ENCODE data around the gene FUT8. TPM values are rescaled to one million over a fixed set of nuclear protein-coding genes. Genes with fewer than 3 reads are reported as not detected.

FUT8 gene
- total RNA-seq, 4 donors from 2014 or later, result 5.5 to 25.4 (median 8.8) TPM

DNA sequence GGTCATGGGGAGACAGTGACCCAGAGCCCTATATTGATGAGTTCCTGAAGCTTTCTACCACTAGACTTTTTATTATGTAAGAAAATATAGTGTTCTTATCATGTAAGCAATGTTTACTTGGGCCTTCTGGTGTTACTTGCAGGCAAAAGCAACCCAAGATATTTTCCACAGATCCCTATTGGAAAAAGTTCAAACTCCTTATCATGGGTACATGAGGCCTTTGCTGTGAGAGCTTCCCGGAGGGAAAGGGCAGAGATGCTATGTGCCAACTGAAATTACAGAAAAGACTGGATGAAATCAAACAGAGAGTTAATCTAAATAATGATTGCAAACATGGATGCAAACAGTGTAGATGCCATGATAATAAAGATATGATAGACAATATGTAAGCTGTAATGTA is 361.5 kb downstream of the FUT8 start:
- Histone ChIP-seq H3K4me1 (peaks cover 0 to 11% (median 0%) of the 10 kb centered on the region in 3 donors), H3K9me3 (no peaks in the 10 kb centered on the region), H3K27me3 (peaks cover 0 to 44% (median 0%) of the 10 kb centered on the region in 4 donors), H3K36me3 (no peaks in the 10 kb centered on the region), H3K27ac (no peak overlapping the region), H3K4me3 (no peak overlapping the region)
- intact Hi-C loops (cut with DNase I), result no loop called here
- WGBS, 2 donors, result 90 to 94% methylated on average over 1 of the region's 1 CpG
- TF ChIP-seq POLR2A (IDR thresholded peaks at IDR 0.05), result no peak
- TF ChIP-seq, protein P1, sequence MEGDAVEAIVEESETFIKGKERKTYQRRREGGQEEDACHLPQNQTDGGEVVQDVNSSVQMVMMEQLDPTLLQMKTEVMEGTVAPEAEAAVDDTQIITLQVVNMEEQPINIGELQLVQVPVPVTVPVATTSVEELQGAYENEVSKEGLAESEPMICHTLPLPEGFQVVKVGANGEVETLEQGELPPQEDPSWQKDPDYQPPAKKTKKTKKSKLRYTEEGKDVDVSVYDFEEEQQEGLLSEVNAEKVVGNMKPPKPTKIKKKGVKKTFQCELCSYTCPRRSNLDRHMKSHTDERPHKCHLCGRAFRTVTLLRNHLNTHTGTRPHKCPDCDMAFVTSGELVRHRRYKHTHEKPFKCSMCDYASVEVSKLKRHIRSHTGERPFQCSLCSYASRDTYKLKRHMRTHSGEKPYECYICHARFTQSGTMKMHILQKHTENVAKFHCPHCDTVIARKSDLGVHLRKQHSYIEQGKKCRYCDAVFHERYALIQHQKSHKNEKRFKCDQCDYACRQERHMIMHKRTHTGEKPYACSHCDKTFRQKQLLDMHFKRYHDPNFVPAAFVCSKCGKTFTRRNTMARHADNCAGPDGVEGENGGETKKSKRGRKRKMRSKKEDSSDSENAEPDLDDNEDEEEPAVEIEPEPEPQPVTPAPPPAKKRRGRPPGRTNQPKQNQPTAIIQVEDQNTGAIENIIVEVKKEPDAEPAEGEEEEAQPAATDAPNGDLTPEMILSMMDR (IDR thresholded peaks at IDR 0.05), result no peak
- no peak for DNase-seq

DNA sequence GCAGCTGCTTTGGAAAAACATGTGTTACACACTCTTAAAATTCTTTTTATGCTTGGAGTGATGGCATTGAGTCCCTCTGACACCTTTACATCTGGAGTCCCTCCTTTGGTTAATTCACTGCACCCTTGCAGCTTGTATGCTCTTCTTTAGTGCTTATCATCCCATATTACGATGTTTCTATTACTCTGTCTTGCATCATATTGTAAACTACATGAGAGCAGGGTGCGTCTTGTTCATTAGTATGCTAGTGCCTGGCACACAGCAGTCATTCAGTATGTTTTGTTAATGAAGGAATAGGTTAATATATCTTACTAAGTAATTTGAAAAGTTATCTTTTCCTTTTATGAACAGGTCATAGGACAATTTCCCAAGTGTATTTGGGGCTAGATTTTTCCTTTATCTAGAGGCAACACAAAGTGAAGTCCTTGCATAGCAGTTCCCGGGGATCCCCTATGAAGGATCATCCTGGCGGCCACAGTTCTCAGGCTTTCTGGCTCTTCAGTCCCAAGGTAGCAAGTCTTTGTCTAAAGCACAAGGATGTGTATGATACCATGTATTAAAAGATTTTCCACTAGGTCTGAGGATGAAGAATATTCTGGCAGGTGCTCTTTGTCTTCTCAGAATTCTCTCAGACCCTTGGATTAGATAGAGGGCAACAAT is 363.8 kb downstream of the FUT8 start:
- 69 to 73% methylated on average over 4 of the region's 4 CpGs for WGBS, 2 donors
- Histone ChIP-seq H3K4me3 (no peak overlapping the region), H3K9me3 (no peaks in the 10 kb centered on the region), H3K4me1 (peaks cover 0 to 11% (median 0%) of the 10 kb centered on the region in 3 donors), H3K36me3 (no peaks in the 10 kb centered on the region), H3K27ac (no peak overlapping the region), H3K27me3 (peaks cover 0 to 33% (median 0%) of the 10 kb centered on the region in 4 donors)
- no peak for DNase-seq
- intact Hi-C loops (cut with DNase I), result no loop called here
- TF ChIP-seq POLR2A (IDR thresholded peaks at IDR 0.05), result no peak
- TF ChIP-seq, protein P1 (IDR thresholded peaks at IDR 0.05), result no peak

DNA sequence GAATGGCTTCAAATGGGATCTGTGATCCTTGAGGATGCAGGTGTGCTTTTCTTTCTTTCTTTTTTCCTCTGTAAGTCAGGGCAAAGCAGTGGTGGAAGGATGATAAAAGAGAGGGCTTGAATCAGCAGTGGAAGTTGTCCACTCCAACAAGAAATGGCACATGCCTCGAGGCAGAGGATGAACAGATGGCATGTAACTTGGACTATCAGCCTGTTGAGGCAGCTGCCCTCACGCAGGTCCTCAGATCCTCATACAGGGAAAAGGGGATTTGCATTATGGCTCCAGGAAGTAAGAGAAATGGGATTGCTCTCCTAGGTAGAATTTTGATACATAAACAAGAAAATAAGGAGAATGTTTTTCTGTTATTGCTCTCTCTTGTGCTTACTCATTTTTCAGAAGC is 368.0 kb downstream of the FUT8 start:
- no peak for TF ChIP-seq POLR2A (IDR thresholded peaks at IDR 0.05)
- TF ChIP-seq, protein P1 (IDR thresholded peaks at IDR 0.05), result no peak
- intact Hi-C loops (cut with DNase I), result no loop called here
- 70 to 73% methylated on average over 2 of the region's 2 CpGs for WGBS, 2 donors
- H3K27ac ChIP-seq, result no peak overlapping the region
- no peak for DNase-seq
- H3K27me3 ChIP-seq, result peaks cover 0 to 27% (median 0%) of the 10 kb centered on the region in 4 donors
- H3K9me3 ChIP-seq, result no peaks in the 10 kb centered on the region
- no peaks in the 10 kb centered on the region for H3K4me1 ChIP-seq
- no peak overlapping the region for H3K4me3 ChIP-seq
- H3K36me3 ChIP-seq, result no peaks in the 10 kb centered on the region

DNA sequence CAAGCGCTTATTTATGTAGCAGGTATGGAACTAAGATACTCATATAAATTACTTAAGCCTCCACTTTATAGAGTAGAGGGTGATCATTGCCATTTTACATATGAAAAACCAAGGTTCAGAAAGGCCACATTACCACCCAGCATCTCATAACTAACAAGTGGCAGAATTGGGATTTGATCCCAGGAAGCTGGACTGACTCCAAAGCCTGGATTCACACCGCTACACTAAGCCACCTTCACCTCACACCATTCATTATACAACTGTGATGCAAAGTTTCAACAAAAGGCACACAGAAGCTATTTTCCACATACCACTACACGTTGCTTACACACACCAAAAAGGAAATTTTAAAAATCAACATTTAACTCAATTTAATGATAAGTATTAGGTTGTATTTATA is 370.6 kb downstream of the FUT8 start:
- H3K36me3 ChIP-seq, result no peaks in the 10 kb centered on the region
- TF ChIP-seq POLR2A (IDR thresholded peaks at IDR 0.05), result no peak
- TF ChIP-seq, protein P1 (IDR thresholded peaks at IDR 0.05), result no peak
- no peaks in the 10 kb centered on the region for H3K4me1 ChIP-seq
- no peaks in the 10 kb centered on the region for H3K9me3 ChIP-seq
- WGBS, 2 donors, result 67 to 73% methylated on average over 3 of the region's 3 CpGs
- no peak for DNase-seq
- H3K27ac ChIP-seq, result no peak overlapping the region
- intact Hi-C loops (cut with DNase I), result no loop called here
- peaks cover 0 to 16% (median 0%) of the 10 kb centered on the region in 4 donors for H3K27me3 ChIP-seq
- H3K4me3 ChIP-seq, result no peak overlapping the region

DNA sequence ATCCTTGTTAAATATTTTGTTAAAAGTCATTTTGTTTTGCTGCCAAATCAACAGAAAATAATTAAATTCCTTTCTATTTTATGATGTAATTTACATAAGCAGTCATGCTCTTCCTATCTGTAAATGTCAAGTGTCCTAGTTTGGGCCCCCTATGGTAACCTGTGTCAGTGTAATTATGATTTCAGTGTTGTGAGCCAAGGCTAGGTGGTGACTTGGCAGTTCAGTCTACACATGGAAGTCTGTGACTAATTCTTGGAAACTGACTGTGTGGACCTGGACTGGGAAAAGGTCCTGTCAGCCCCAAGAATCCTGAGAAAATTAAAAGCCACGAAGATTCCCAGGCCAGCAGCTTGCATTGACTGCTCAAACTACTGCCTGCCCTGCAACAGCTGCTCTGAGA is 371.0 kb downstream of the FUT8 start:
- TF ChIP-seq, protein P1 (IDR thresholded peaks at IDR 0.05), result no peak
- TF ChIP-seq POLR2A (IDR thresholded peaks at IDR 0.05), result no peak
- intact Hi-C loops (cut with DNase I), result no loop called here
- H3K36me3 ChIP-seq, result no peaks in the 10 kb centered on the region
- H3K9me3 ChIP-seq, result no peaks in the 10 kb centered on the region
- no peaks in the 10 kb centered on the region for H3K4me1 ChIP-seq
- no peak for DNase-seq
- H3K27me3 ChIP-seq, result peaks cover 0 to 16% (median 0%) of the 10 kb centered on the region in 4 donors
- H3K4me3 ChIP-seq, result no peak overlapping the region
- H3K27ac ChIP-seq, result no peak overlapping the region
- 36 to 60% methylated on average over 1 of the region's 1 CpG for WGBS, 2 donors
